ENCODE data around the gene TRIM15.

GRCh38 chr6:30143780-30144179 lies 19.6 kb upstream of the TRIM15 start:
- TF ChIP-seq CTCF (conservative IDR thresholded peaks at IDR 0.05; ENCODE audit: low read depth, low read length) (no peak), EZH2phosphoT487 (IDR thresholded peaks at IDR 0.05; ENCODE audit: borderline replicate concordance, low read length) (no peak), EZH2 (IDR thresholded peaks at IDR 0.05; ENCODE audit: low read length, unreplicated experiment) (no peak)

All from PC-3 (cell line).